Frontal cortex (tissue), 4 donors: ENCODE data around the gene PTPRG. TPM values are rescaled to one million over a fixed set of nuclear protein-coding genes. Genes with fewer than 3 reads are reported as not detected.

Experiments used
- DNase-seq, 2 donors: peaks; one replicate each; pipeline ENCODE4 v3.0.0; 2012; ENCODE audit warnings: low spot score in 2 of 2
- FAIRE-seq: peaks from 2 replicates; lab custom pipeline; 2012; peaks lifted over from hg19 to GRCh38; lab: Jason Lieb, UNC
- total RNA-seq: library from RNA; depleted of rRNA; stranded (reverse); fragments of >200 nt; gene quantifications from one replicate; pipeline ENCODE4 v1.2.3, GENCODE V29; 2014
- donor health status: control.
- donor health status: control.
- donor health status: control.

Gene PTPRG
- total RNA-seq, 1 donor from 2014 or later: 52.6 TPM

- DNase-seq (no peak), FAIRE-seq (no peak)
Observed at GRCh38 chr3:61932499-61932898, 371.1 kb downstream of the PTPRG start.

DNA sequence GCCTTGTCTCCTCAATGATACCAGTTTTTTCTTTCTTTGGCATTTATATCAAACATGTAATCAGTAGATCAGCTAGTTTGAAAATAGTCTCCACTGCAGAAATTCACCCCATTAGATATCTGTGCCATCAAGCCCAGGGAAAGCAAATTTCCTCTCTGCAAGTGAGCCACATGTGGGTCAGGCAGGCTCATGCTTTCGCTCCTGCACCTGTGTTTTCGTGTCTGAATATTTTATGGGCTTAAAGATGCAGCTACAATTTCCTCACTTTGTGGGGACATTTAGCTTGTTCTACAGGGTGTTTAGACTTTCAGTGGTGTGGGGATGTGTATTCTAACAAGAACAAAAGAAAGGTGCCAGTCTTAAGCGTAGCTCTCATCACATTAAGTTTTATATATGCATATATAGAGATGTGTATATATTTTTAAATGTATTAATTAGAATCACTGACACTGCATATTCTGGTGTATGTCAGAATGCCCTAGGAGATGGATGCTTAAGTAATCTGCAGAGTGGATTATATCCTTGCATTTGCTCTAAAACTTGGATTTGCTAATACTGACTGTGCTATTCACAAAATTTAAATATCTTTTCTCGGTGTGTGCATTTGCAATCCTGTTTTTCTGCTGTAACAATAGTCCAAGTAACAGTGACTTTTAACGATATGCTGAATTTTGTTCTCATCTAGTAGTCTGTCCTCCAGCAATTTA, 372.6 kb downstream of the PTPRG start:
- FAIRE-seq (no peak), DNase-seq (no peak)

DNA sequence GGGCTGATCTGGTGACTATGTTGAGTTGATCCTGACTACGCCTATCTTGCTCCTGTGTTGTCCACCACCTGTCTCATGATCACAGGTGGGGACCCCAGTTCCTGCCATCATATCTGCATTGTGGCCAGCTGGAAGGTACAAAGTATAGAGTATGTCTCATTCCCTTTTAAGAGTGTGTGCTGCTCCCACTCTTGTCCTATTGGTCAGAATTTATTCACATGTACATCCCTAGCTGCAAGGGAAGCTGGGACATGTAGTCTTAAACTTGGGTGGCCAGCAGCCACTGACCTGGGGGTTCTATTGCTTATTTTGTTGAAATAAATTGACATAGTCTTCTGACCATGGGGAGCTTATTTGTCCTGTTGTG, 373.1 kb downstream of the PTPRG start:
- no peak for DNase-seq
- FAIRE-seq: no peak

GRCh38 chr3:61935814-61936213, 374.4 kb downstream of the PTPRG start:
- FAIRE-seq: no peak

GRCh38 chr3:61936344-61936937, 375.1 kb downstream of the PTPRG start:
- no peak for DNase-seq
- FAIRE-seq: no peak

More at GRCh38 chr3:61935814-61936213, 374.4 kb downstream of the PTPRG start:
- DNase-seq: no peak

DNA sequence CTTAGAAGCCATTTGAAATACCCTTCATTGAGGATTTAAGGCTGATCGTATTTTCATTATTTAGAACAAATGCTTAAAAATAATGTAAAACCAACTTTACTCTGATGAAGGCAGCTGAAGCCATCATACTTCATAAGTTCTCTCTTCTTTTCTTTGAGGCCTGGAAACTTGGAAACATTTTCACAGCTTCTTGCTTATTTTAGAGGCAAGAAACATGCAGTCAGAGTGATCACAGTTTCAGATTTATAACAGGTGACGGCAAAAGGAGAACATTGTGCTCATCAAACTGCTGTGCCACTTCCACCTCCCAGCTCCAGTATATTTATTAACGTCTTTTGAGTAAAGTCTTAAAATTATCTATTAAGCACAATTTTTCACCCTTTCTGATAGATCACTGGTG, 376.1 kb downstream of the PTPRG start:
- no peak for FAIRE-seq
- no peak for DNase-seq

DNA sequence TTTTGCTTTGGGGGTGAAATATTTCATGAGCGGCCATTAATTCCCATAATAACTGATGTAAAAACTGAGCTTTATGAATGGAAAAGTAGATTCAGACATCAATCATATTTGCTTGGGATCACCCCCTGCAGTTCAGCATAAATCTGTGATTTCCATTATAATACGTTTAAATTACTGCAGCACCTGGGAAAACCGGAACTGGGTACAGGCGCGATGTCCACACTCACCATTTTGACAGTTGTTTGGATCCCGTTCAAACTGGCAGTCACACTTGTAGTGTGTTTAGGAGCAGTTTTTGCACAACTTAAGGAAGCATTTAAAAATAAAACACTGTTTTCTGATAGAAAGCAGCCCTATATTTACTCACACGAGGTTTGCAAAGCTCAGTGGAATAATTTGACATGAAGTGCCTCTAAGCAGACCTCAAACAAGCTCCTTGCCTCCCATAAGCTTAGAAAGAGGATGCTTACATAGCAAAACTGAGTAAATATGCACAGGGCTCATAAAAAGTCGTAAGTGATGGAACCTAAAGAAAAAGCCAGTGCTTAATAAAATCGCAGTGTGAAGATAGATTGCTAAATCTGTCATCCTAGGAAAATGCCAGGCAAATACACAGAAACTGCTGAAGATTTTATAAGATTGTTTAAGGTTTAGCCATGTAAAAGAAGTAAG, 377.6 kb downstream of the PTPRG start:
- DNase-seq (no peak), FAIRE-seq (no peak)

GRCh38 chr3:61940236-61940635, 378.9 kb downstream of the PTPRG start:
- no peak for DNase-seq
- no peak for FAIRE-seq

- no peak for DNase-seq
- FAIRE-seq: no peak
Observed at GRCh38 chr3:61943975-61944374, 382.6 kb downstream of the PTPRG start.

GRCh38 chr3:61944726-61945125, 383.4 kb downstream of the PTPRG start:
- FAIRE-seq: no peak
- no peak for DNase-seq

DNA sequence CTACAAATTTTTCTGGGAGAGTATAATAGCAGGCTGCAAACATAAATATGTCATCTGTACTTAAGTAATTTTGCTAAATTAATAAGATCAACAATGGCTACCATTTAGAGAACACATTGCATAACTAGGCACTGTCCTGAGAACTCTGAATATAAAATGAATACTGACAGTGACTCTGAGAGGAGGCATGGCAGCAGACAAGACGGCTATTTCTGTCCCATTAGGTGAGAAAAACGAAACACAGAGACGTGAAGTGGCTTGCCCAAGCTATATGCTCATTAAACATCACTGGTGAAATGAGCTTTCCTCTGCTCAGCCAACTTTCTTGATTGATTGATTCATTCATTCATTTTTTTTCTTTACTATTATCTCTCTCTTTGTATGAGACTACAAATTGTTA, 384.3 kb downstream of the PTPRG start:
- FAIRE-seq: no peak
- no peak for DNase-seq

GRCh38 chr3:61946570-61947324, 385.4 kb downstream of the PTPRG start:
- no peak for FAIRE-seq
- DNase-seq: no peak

DNA sequence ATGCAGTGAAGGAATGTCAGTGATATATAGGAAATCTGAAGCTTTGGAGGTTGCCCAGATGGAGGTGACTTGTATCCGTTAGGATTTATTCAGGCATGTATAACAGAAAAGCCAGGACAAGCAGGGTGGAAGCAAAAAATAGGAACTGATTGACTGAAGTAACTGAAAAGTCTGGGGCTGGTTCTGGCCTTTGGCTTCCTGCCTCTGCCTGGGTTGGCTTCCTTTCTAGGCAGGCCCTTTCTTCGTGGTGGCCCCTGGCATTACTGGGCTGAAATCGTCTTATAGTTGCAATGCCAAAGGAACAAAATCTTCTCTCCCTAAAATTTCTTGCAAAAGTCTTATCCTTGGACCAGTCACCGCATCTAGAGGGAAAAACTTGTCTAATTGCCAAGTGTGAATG, 386.1 kb downstream of the PTPRG start:
- DNase-seq: no peak
- FAIRE-seq: no peak

DNA sequence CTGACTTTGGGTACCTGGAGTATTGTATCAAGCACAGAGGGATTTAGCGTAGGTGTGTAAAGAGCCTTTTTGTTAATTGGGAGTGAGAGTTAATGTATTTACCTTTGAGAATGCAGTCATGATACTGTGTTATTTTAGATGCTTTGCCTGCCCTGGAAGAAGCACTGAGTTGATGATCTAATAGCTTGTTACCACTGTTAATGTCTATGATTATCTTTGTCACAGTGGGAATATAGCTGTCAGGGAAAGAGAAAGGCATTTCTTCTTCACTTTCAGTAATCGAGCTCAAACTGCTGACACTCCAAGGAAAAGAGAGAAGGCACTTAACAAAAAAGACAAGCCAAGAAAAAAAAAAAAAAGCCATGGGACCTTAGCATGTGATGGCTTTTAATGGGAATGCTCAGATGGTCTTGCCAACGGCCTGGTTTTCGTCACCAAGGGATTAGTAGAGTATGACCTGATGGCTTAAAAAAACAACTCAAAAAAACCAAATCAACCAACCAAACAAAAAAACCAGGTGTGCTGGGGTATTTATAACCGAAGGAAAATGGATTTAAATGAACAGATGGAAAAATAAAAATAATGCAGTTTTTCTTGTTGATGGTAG, 387.4 kb downstream of the PTPRG start:
- no peak for DNase-seq
- no peak for FAIRE-seq

GRCh38 chr3:61954097-61954540, 392.7 kb downstream of the PTPRG start:
- FAIRE-seq (no peak), DNase-seq (no peak)

- FAIRE-seq: no peak
- DNase-seq: no peak
Observed at GRCh38 chr3:61955483-61955882, 394.1 kb downstream of the PTPRG start.

DNA sequence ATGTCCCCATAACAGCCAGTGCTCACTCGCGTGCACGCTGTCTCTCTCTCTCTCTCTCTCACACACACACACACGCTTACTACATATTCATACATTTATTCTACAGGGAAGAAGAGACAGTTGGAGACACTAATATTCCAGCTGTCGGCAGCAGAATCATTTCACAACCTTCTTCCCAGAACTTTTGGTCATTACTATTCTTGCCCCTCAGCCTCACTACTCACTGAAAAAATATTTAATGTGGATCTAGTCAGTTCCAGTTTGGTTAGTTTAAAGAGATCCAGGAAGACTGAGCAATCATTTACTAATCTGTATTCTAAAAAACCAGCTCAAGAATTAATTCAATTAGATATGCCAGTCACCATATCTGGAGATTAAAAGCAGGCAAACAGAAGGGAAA, 394.9 kb downstream of the PTPRG start:
- no peak for DNase-seq
- no peak for FAIRE-seq

GRCh38 chr3:61957259-61957658, 395.9 kb downstream of the PTPRG start:
- no peak for FAIRE-seq

GRCh38 chr3:61960976-61961375, 399.6 kb downstream of the PTPRG start:
- DNase-seq (no peak), FAIRE-seq (no peak)

More at GRCh38 chr3:61957259-61957658, 395.9 kb downstream of the PTPRG start:
- DNase-seq: no peak

DNA sequence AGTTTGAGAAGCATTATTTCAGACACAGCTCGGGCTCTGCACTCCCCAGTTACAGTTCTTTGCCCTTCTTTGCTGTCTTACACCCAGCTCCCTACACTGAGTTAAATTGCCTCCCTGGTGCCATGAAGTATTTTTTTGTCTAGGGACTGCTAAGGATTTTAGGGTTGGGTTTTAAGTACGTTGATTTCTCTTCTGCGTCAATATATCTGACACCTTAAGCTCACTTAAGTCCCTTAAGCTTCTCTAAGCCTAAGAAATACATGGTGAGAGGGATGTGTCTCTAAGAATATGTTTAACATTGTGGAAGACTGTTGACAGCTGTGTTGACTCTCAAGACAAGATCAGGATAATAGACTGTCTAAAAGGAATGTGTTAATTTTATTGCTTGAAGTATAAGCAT, 400.5 kb downstream of the PTPRG start:
- DNase-seq (no peak), FAIRE-seq (no peak)
